Measurements from ENCODE around the gene SH3PXD2A. TPM values are rescaled to one million over a fixed set of nuclear protein-coding genes. Genes with fewer than 3 reads are reported as not detected.

Gene SH3PXD2A
- total RNA-seq, 2 donors from 2014 or later, result 14.6 to 18.2 TPM

DNA sequence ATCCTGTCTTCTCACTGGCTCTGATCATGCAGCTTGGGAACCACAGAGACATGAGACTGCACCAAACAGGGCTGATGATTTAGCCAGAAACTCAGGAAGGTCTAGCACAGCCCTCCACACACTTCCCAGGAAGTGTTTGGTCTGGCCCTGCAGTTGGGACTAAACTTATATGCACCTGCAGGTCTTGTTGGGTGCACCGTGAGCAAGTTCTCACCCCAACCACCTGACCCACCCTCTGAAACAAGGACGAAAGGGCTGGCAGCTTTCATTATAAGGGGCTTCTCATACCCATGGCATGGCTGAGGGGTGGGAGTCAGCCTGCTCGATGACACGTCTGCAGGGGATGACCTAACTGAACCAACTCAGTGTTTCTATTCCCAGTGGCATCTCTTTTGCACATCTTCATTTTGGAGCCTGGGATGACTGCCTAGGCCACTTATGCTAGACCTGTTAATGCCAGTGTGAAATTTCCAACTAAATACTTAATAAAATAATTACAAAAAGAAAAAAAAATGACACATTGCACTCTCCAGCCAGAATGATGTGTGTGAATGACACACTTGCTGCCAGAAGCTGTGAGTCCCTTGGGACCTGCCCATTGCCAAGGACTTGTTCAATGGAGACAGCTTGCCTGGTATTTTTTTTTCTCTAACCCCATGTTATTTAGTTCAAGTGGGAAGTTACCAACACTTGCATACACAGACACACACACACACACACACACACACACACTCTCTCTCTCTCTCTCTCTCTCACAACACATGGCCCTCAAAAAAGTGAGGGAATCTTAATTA is 259.2 kb downstream of the SH3PXD2A start:
- H3K36me3 ChIP-seq, result no peaks in the 10 kb centered on the region
- H3K27me3 ChIP-seq, result no peaks in the 10 kb centered on the region
- no peaks in the 10 kb centered on the region for H3K9me3 ChIP-seq
- no peak overlapping the region for H3K4me3 ChIP-seq
- TF ChIP-seq, protein P1, sequence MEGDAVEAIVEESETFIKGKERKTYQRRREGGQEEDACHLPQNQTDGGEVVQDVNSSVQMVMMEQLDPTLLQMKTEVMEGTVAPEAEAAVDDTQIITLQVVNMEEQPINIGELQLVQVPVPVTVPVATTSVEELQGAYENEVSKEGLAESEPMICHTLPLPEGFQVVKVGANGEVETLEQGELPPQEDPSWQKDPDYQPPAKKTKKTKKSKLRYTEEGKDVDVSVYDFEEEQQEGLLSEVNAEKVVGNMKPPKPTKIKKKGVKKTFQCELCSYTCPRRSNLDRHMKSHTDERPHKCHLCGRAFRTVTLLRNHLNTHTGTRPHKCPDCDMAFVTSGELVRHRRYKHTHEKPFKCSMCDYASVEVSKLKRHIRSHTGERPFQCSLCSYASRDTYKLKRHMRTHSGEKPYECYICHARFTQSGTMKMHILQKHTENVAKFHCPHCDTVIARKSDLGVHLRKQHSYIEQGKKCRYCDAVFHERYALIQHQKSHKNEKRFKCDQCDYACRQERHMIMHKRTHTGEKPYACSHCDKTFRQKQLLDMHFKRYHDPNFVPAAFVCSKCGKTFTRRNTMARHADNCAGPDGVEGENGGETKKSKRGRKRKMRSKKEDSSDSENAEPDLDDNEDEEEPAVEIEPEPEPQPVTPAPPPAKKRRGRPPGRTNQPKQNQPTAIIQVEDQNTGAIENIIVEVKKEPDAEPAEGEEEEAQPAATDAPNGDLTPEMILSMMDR (IDR thresholded peaks at IDR 0.05), result no peak
- peaks cover 0 to 7% of the 10 kb centered on the region in 2 donors for H3K4me1 ChIP-seq
- no peak for DNase-seq (ENCODE audit: low spot score)
- H3K27ac ChIP-seq, result no peak overlapping the region

DNA sequence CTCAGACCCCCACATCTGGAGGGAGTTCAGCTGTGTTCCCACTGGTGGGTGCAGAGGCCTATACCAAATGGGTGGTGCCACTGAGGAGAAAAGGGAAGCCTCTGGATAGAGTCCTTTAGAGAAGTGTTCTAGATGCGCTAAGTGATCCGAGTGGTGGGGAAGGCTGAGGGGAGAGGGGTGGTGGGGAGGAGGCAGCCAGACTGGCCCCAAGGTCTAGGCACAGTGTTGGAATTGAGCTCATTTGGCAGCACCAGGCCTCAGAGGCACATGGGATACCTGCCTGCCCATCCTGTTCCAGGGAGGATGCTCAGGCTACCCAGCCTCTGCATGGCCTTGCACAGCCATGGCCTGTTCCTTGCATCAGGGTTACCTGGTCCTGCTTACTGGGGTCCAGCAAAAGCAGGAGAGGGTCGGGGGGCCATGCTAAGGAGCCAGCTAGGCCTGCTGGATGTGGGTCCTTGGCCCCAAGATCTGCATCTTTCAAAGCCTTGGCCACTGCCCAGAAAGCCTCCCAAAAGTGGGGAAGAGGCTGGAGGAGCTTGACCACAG is 262.3 kb downstream of the SH3PXD2A start:
- Histone ChIP-seq H3K4me3 (no peak overlapping the region), H3K27ac (no peak overlapping the region), H3K36me3 (no peaks in the 10 kb centered on the region), H3K27me3 (no peaks in the 10 kb centered on the region), H3K9me3 (no peaks in the 10 kb centered on the region), H3K4me1 (peaks cover 0 to 7% of the 10 kb centered on the region in 2 donors)
- TF ChIP-seq, protein P1 (IDR thresholded peaks at IDR 0.05), result no peak
- no peak for DNase-seq (ENCODE audit: low spot score)

DNA sequence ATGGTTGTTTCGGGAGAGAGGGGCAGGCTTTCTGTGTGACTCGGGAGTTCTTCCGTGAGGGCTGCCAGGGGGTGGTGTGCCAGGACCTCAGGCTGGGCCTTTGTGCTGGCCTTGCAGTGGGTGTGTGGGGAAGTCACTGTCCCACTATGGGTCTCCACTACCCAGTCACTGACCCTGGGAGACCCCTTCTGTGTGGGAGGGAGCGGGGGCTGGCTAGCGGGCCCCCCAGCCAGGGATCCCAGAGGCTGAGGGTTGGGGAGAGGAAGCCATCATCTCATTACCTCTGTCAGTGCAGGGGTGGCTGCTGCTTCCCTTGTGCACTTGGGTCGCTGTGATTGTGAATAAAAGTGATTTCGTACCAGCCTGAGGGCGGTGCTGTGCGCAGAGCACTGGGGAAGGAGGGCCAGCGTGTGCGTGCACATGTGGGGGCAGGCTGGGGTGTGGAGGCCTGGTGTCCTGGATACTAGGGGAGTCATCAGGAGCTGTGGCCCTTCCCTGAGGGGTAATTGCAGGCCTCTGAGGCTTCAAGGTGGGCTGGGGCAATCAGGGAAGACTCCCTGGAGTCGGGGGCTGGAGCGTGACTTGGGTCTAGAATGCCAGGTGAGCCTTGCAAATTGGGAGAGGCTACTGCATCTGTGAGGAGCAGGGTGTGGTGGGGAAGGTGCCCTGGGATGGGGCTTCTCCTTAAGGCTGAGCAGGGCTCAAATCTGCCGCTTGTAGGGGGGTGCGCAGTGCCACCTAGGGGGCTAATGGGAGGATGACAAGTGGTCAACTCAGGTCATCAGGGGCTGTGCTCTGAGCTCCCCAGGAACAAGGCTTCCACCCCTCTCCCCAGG is 263.0 kb downstream of the SH3PXD2A start:
- TF ChIP-seq, protein P1 (IDR thresholded peaks at IDR 0.05), result peak; percentile 27 to 71

DNA sequence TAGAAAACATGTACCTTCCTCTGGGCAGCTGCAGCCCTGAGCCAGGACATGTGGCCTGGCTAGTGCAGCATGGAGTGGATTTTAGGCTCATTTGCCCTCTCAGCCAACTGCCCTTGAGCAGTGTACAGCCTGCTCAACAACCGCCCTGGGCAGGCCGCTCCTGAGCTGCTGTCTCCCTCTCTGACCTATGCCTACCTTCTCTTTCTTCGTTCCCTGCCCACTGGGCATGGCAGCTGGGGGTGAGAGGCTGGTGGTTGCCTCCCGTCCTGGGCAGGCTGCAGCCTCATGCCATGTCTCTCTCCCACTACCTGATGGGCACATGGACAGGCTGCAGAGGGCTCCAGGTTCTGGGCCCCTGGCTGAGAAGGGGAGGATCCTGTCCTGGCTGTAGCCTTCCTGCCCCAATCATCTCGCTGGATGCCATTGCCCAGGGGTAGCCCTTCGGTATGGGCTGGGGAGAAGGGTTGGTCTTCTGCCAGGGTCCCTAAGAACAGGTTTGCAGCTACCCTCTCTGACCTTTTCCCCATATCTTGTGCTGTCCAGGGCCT is 264.6 kb downstream of the SH3PXD2A start:
- no peak overlapping the region for H3K4me3 ChIP-seq
- peaks cover 0 to 8% of the 10 kb centered on the region in 2 donors for H3K9me3 ChIP-seq
- DNase-seq (ENCODE audit: low spot score), result no peak
- H3K27me3 ChIP-seq, result no peaks in the 10 kb centered on the region
- TF ChIP-seq, protein P1 (IDR thresholded peaks at IDR 0.05), result no peak
- no peak overlapping the region for H3K27ac ChIP-seq
- H3K36me3 ChIP-seq, result no peaks in the 10 kb centered on the region
- peaks cover 0 to 2% of the 10 kb centered on the region in 2 donors for H3K4me1 ChIP-seq

More for the DNA sequence above, 263.0 kb downstream of the SH3PXD2A start:
- peaks cover 0 to 7% of the 10 kb centered on the region in 2 donors for H3K4me1 ChIP-seq
- H3K9me3 ChIP-seq, result peaks cover 0 to 5% of the 10 kb centered on the region in 2 donors
- no peaks in the 10 kb centered on the region for H3K27me3 ChIP-seq
- no peak overlapping the region for H3K27ac ChIP-seq
- no peak for DNase-seq (ENCODE audit: low spot score)
- no peak overlapping the region for H3K4me3 ChIP-seq
- H3K36me3 ChIP-seq, result no peaks in the 10 kb centered on the region

DNA sequence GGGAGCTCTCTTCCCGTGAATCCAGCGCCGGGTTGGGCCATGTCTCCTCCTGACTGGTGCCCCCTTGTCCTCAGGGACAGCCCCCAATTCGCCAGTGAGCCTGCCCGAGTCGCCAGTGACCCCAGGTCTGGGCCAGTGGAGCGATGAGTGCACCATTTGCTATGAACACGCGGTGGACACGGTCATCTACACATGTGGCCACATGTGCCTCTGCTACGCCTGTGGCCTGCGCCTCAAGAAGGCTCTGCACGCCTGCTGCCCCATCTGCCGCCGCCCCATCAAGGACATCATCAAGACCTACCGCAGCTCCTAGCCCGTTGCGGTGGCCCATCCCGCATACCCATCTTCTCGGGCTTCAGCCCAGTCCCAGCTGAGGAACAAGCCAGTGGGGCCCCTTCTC is 265.3 kb downstream of the SH3PXD2A start:
- no peak for DNase-seq (ENCODE audit: low spot score)
- TF ChIP-seq, protein P1 (IDR thresholded peaks at IDR 0.05), result no peak
- Histone ChIP-seq H3K27ac (no peak overlapping the region), H3K27me3 (no peaks in the 10 kb centered on the region), H3K9me3 (peaks cover 0 to 8% of the 10 kb centered on the region in 2 donors), H3K4me3 (no peak overlapping the region), H3K36me3 (no peaks in the 10 kb centered on the region), H3K4me1 (no peaks in the 10 kb centered on the region)

All from right atrium auricular region (tissue), 2 donors.